GM23338 (cell line): ENCODE measurements around the gene SLC24A4. TPM values are rescaled to one million over a fixed set of nuclear protein-coding genes. Genes with fewer than 3 reads are reported as not detected.

Source experiments
- ATAC-seq: fragments of 200-7000 bp; cut with Tn5 transposase; 3 replicates; pipeline ENCODE4 v1.9.1; 2020
- DNase-seq: peaks from one replicate; pipeline ENCODE4 v3.0.0-alpha.2; 2015; ENCODE audit warnings: low spot score
- H2AFZ ChIP-seq: fragments of 200-600 bp; sonication (generic); 2 replicates; pipeline ENCODE4 v1.8.0; 2016; ENCODE audit warnings: antibody characterized with exemption, mild to moderate bottlenecking, moderate library complexity
- H3F3A ChIP-seq: fragments of 200-600 bp; sonication (generic); replicated peaks from 2 replicates; pipeline ENCODE4 v1.8.0; 2017; ENCODE audit warnings: antibody characterized with exemption, mixed run types, low read depth
- H3K27ac ChIP-seq: fragments of 200-600 bp; sonication (generic); 2 replicates; pipeline ENCODE4 v1.6.1; 2016; ENCODE audit warnings: low read depth
- H3K27me3 ChIP-seq: fragments of 200-600 bp; sonication (generic); 2 replicates; pipeline ENCODE4 v1.8.0; 2016; ENCODE audit warnings: mild to moderate bottlenecking, mixed run types, moderate library complexity; ENCODE audit not compliant: insufficient read depth
- H3K36me3 ChIP-seq: fragments of 200-600 bp; sonication (generic); 2 replicates; pipeline ENCODE4 v1.8.0; 2016; ENCODE audit warnings: mild to moderate bottlenecking; ENCODE audit not compliant: insufficient read depth
- H3K4me1 ChIP-seq: fragments of 200-600 bp; sonication (generic); 2 replicates; pipeline ENCODE4 v1.8.0; 2016; ENCODE audit warnings: mild to moderate bottlenecking, moderate library complexity; ENCODE audit not compliant: insufficient read depth
- H3K4me2 ChIP-seq: fragments of 200-600 bp; sonication (generic); 2 replicates; pipeline ENCODE4 v1.7.1; 2017; ENCODE audit warnings: mixed run types
- H3K4me3 ChIP-seq: fragments of 200-600 bp; sonication (generic); 2 replicates; pipeline ENCODE4 v1.6.1; 2016; ENCODE audit warnings: mixed run types
- H3K79me2 ChIP-seq: fragments of 200-600 bp; sonication (generic); replicated peaks from 2 replicates; pipeline ENCODE4 v1.8.0; 2017; ENCODE audit warnings: mild to moderate bottlenecking; ENCODE audit not compliant: insufficient read depth
- H3K9me2 ChIP-seq: fragments of 200-600 bp; sonication (generic); 2 replicates; pipeline ENCODE4 v1.8.0; 2017; ENCODE audit not compliant: insufficient read depth
- H4K20me1 ChIP-seq: fragments of 200-600 bp; sonication (generic); replicated peaks from 2 replicates; pipeline ENCODE4 v1.8.0; 2017; ENCODE audit warnings: mild to moderate bottlenecking; ENCODE audit not compliant: insufficient read depth
- H3K27ac Mint-ChIP-seq: 2 replicates; pipeline ENCODE4 v1.8.0; 2020; ENCODE audit warnings: inconsistent platforms, mild to moderate bottlenecking, moderate library complexity, mixed read lengths
- H3K27me3 Mint-ChIP-seq: 3 replicates; pipeline ENCODE4 v1.8.0; 2022; ENCODE audit warnings: low read depth, mild to moderate bottlenecking, moderate library complexity, mixed read lengths, inconsistent platforms; ENCODE audit not compliant: insufficient read depth, poor library complexity
- H3K36me3 Mint-ChIP-seq: 3 replicates; pipeline ENCODE4 v1.8.0; 2021; ENCODE audit warnings: low read depth, mild to moderate bottlenecking, inconsistent platforms, moderate library complexity, mixed read lengths
- H3K4me1 Mint-ChIP-seq: 3 replicates; pipeline ENCODE4 v1.8.0; 2020; ENCODE audit warnings: mild to moderate bottlenecking, inconsistent platforms, mixed read lengths
- H3K4me3 Mint-ChIP-seq: 3 replicates; pipeline ENCODE4 v1.8.0; 2021; ENCODE audit warnings: moderate library complexity, mild to moderate bottlenecking, inconsistent platforms, mixed read lengths
- H3K9me3 Mint-ChIP-seq: 3 replicates; pipeline ENCODE4 v1.8.0; 2020; ENCODE audit warnings: moderate library complexity, mild to moderate bottlenecking, inconsistent platforms, mixed read lengths
- CTCF ChIP-seq, 2 experiments: fragments of 200-600 bp in 1 of 2; sonication (generic) in 1 of 2; conservative IDR thresholded peaks; 2 replicates each; pipeline versions ENCODE4 v1.5.1 to v1.6.1; 2016 to 2017; ENCODE audit warnings: antibody characterized with exemption in 2 of 2, low read depth in 2 of 2, mild to moderate bottlenecking in 2 of 2, moderate library complexity in 1 of 2
- EZH2phosphoT487 ChIP-seq: fragments of 200-600 bp; sonication (generic); IDR thresholded peaks from one replicate; pipeline ENCODE4 v1.8.1; 2018; ENCODE audit warnings: antibody characterized with exemption; ENCODE audit not compliant: unreplicated experiment
- JUNB ChIP-seq: IDR thresholded peaks from one replicate; pipeline ENCODE4 v1.6.1; 2016; ENCODE audit warnings: antibody characterized with exemption; ENCODE audit not compliant: unreplicated experiment
- REST ChIP-seq: IDR thresholded peaks from one replicate; pipeline ENCODE4 v1.6.1; 2018; ENCODE audit warnings: antibody characterized with exemption; ENCODE audit not compliant: unreplicated experiment
- STAT1 ChIP-seq: IDR thresholded peaks from one replicate; pipeline ENCODE4 v1.6.1; 2016; ENCODE audit warnings: antibody characterized with exemption; ENCODE audit not compliant: unreplicated experiment
- ZNF331 ChIP-seq: fragments of 250-450 bp; sonication (Bioruptor Pico); IDR thresholded peaks from 2 replicates; pipeline ENCODE4 v1.5.0; 2020; ENCODE audit warnings: low read depth, mild to moderate bottlenecking, moderate library complexity
- ZNF462 ChIP-seq: fragments of 250-450 bp; sonication (Bioruptor Pico); IDR thresholded peaks from 2 replicates; pipeline ENCODE4 v1.5.0; 2020; ENCODE audit warnings: mild to moderate bottlenecking, moderate library complexity
- polyA plus RNA-seq: library from polyadenylated mRNA; unstranded; fragments of >200 nt; fragmentation: Nextera tagmentation; extraction: Ambion mirVana; gene quantifications from 2 replicates; pipeline ENCODE4 v1.2.1, GENCODE V29; 2016
- total RNA-seq: library from RNA; depleted of rRNA; stranded (reverse); fragments of >200 nt; shearing (Covaris generic); gene quantifications from 2 replicates; pipeline ENCODE4 v1.2.3, GENCODE V29; 2014

SLC24A4 gene
- total and polyA plus RNA-seq, 2 experiments from 2014 or later = 0.06 to 0.38 TPM

GRCh38 chr14:92441751-92442504 is 119.0 kb downstream of the SLC24A4 start:
- Mint-ChIP-seq H3K4me1 (no peaks in the 10 kb centered on the region), H3K9me3 (0 out of 3 replicates have a peak, but pooled peaks cover 4% of the 10 kb centered on the region), H3K36me3 (0 out of 3 replicates have a peak, but pooled peaks cover 2% of the 10 kb centered on the region), H3K4me3 (no peak overlapping the region), H3K27me3 (peaks cover 8% of the 10 kb centered on the region), H3K27ac (no peak overlapping the region)
- no peak overlapping the region for H3K4me2 ChIP-seq
- H4K20me1 ChIP-seq = no peaks in the 10 kb centered on the region
- no peaks in the 10 kb centered on the region for H3K4me1 ChIP-seq
- no peaks in the 10 kb centered on the region for H3K36me3 ChIP-seq
- H3K27me3 ChIP-seq = no peaks in the 10 kb centered on the region
- no peak for ATAC-seq
- H3K9me2 ChIP-seq = no peaks in the 10 kb centered on the region
- H3K79me2 ChIP-seq = no peaks in the 10 kb centered on the region
- H3F3A ChIP-seq = no peaks in the 10 kb centered on the region
- no peak overlapping the region for H2AFZ ChIP-seq
- no peak for DNase-seq
- no peak overlapping the region for H3K27ac ChIP-seq
- TF ChIP-seq ZNF331 = no peak
- no peak overlapping the region for H3K4me3 ChIP-seq

- Histone ChIP-seq H4K20me1 (no peaks in the 10 kb centered on the region), H3K4me2 (no peak overlapping the region), H3K36me3 (no peaks in the 10 kb centered on the region), H3K4me1 (no peaks in the 10 kb centered on the region), H2AFZ (no peak overlapping the region), H3K79me2 (no peaks in the 10 kb centered on the region), H3F3A (no peaks in the 10 kb centered on the region), H3K9me2 (no peaks in the 10 kb centered on the region), H3K27me3 (no peaks in the 10 kb centered on the region), H3K27ac (no peak overlapping the region), H3K4me3 (no peak overlapping the region)
- no peak for DNase-seq
- Mint-ChIP-seq H3K4me3 (no peak overlapping the region), H3K27me3 (peaks cover 5% of the 10 kb centered on the region), H3K36me3 (0 out of 3 replicates have a peak, but pooled peaks cover 2% of the 10 kb centered on the region), H3K9me3 (peaks cover 4% of the 10 kb centered on the region; the same call in 1 of the 3 replicates), H3K27ac (no peak overlapping the region), H3K4me1 (no peaks in the 10 kb centered on the region)
- ATAC-seq = no peak
- no peak for TF ChIP-seq REST
- no peak for TF ChIP-seq EZH2phosphoT487
- no peak for TF ChIP-seq CTCF (conservative IDR thresholded peaks at IDR 0.05; ENCODE audit: low read depth in 2 of 2)
- TF ChIP-seq STAT1 = no peak
- no peak for TF ChIP-seq ZNF331
- TF ChIP-seq ZNF462 = no peak
- no peak for TF ChIP-seq JUNB
These were observed 120.2 kb downstream of the SLC24A4 start for GRCh38 chr14:92443167-92443566.
